Keratinocyte (primary cell): ENCODE results near the gene HYI.

ENCODE experiments used
- EZH2 ChIP-seq: IDR thresholded peaks from one replicate; pipeline ENCODE4 v1.6.1; 2012; ENCODE audit warnings: inconsistent platforms, mild to moderate bottlenecking, low read length, moderate library complexity
- TF ChIP-seq, protein P1 (sequence below), 3 experiments: IDR thresholded peaks in 1 of 3; conservative IDR thresholded peaks in 1 of 3; optimal IDR thresholded peaks in 1 of 3; 2 replicates in 2 of 3; 3 replicates in 1 of 3; pipeline versions ENCODE3 to v1.5.1; 2011; ENCODE audit warnings: low read length in 3 of 3, mild to moderate bottlenecking in 3 of 3, moderate library complexity in 2 of 3, control low read depth in 1 of 3, inconsistent platforms in 1 of 3; ENCODE audit not compliant: insufficient read depth in 2 of 3; ENCODE audit errors: extremely low read depth in 1 of 3

DNA sequence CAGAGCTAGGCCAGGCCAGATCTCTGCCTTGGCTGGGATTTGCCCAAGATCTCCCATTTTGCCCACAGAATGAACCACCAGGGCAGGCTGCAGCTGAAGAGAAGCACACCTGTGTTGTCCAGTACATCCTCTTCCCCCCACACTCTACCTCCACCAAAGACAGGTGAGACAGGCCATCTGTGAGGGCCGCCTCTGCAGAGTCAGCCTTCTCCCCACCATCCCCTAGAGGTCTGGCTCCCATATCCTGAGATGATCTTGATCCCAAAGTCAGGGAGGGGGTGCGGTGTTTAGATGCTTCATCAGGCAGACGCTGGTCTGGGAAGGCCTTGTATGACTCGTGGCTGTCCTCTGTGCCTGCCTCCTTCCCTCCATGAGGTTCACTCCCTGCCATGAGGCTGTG, 28.7 kb downstream of the HYI start:
- no peak for TF ChIP-seq EZH2
- TF ChIP-seq, protein P1, sequence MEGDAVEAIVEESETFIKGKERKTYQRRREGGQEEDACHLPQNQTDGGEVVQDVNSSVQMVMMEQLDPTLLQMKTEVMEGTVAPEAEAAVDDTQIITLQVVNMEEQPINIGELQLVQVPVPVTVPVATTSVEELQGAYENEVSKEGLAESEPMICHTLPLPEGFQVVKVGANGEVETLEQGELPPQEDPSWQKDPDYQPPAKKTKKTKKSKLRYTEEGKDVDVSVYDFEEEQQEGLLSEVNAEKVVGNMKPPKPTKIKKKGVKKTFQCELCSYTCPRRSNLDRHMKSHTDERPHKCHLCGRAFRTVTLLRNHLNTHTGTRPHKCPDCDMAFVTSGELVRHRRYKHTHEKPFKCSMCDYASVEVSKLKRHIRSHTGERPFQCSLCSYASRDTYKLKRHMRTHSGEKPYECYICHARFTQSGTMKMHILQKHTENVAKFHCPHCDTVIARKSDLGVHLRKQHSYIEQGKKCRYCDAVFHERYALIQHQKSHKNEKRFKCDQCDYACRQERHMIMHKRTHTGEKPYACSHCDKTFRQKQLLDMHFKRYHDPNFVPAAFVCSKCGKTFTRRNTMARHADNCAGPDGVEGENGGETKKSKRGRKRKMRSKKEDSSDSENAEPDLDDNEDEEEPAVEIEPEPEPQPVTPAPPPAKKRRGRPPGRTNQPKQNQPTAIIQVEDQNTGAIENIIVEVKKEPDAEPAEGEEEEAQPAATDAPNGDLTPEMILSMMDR (optimal IDR thresholded peaks at IDR 0.05 in 1 of 3, IDR thresholded peaks at IDR 0.05 in 1 of 3, conservative IDR thresholded peaks at IDR 0.05 in 1 of 3; ENCODE audit: extremely low read depth in 1 of 3, insufficient read depth in 2 of 3, low read length in 3 of 3), result no peak
